ENCODE data around the gene ABI1.

The ABI1 gene

GRCh38 chr10:26725837-26726727, 134.7 kb downstream of the ABI1 start:
- no peak for TF ChIP-seq YY1 (IDR thresholded peaks at IDR 0.05; ENCODE audit: low read depth)
- peak; percentile 63 for TF ChIP-seq RAD21 (IDR thresholded peaks at IDR 0.05; ENCODE audit: low read depth)
- no peak for TF ChIP-seq TEAD4 (IDR thresholded peaks at IDR 0.05)
- 0 out of 2 replicates have a peak, but pooled peaks have one; percentile 25 for TF ChIP-seq NFIC (IDR thresholded peaks at IDR 0.05)
- TF ChIP-seq CEBPB (IDR thresholded peaks at IDR 0.05) = no peak
- TF ChIP-seq, protein P1, sequence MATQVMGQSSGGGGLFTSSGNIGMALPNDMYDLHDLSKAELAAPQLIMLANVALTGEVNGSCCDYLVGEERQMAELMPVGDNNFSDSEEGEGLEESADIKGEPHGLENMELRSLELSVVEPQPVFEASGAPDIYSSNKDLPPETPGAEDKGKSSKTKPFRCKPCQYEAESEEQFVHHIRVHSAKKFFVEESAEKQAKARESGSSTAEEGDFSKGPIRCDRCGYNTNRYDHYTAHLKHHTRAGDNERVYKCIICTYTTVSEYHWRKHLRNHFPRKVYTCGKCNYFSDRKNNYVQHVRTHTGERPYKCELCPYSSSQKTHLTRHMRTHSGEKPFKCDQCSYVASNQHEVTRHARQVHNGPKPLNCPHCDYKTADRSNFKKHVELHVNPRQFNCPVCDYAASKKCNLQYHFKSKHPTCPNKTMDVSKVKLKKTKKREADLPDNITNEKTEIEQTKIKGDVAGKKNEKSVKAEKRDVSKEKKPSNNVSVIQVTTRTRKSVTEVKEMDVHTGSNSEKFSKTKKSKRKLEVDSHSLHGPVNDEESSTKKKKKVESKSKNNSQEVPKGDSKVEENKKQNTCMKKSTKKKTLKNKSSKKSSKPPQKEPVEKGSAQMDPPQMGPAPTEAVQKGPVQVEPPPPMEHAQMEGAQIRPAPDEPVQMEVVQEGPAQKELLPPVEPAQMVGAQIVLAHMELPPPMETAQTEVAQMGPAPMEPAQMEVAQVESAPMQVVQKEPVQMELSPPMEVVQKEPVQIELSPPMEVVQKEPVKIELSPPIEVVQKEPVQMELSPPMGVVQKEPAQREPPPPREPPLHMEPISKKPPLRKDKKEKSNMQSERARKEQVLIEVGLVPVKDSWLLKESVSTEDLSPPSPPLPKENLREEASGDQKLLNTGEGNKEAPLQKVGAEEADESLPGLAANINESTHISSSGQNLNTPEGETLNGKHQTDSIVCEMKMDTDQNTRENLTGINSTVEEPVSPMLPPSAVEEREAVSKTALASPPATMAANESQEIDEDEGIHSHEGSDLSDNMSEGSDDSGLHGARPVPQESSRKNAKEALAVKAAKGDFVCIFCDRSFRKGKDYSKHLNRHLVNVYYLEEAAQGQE (IDR thresholded peaks at IDR 0.05; ENCODE audit: low read depth) = no peak
- no peak for TF ChIP-seq MAX (IDR thresholded peaks at IDR 0.05)

DNA sequence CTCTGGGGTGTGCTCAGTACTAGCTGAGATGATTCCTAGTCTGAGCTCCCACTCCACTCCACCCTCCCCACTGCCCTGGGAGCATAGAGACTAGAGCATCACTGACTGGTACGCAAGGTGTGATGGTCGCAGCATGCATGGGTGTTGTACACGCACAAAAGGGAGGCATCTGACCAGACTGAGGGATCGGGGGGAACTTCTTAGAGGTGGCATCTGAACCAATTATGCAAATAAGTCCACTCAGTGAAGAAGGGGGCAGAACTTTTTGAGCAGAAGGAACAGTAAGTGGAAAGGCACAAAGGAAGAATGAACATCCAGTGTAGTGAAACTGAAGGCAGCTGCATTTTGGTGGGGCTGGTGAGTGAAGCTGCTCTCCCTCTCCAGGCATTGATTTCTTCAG, 137.7 kb downstream of the ABI1 start:
- TF ChIP-seq USF1 (IDR thresholded peaks at IDR 0.05) = no peak
- TF ChIP-seq RAD21 (IDR thresholded peaks at IDR 0.05; ENCODE audit: low read depth) = no peak
- TF ChIP-seq FOXM1 (IDR thresholded peaks at IDR 0.05; ENCODE audit: borderline replicate concordance, low read depth) = no peak

- TF ChIP-seq FOXM1 (IDR thresholded peaks at IDR 0.05; ENCODE audit: borderline replicate concordance, low read depth) (no peak), TCF12 (IDR thresholded peaks at IDR 0.05; ENCODE audit: low read depth) (no peak), ZBTB7A (IDR thresholded peaks at IDR 0.05; ENCODE audit: low read depth) (no peak), TEAD4 (IDR thresholded peaks at IDR 0.05) (no peak), RAD21 (IDR thresholded peaks at IDR 0.05; ENCODE audit: low read depth) (no peak), USF1 (IDR thresholded peaks at IDR 0.05) (no peak), TAF1 (IDR thresholded peaks at IDR 0.05; ENCODE audit: low read depth) (no peak), EP300 (IDR thresholded peaks at IDR 0.05; ENCODE audit: borderline replicate concordance) (no peak), MAX (IDR thresholded peaks at IDR 0.05) (no peak), CEBPB (IDR thresholded peaks at IDR 0.05) (no peak), EGR1 (IDR thresholded peaks at IDR 0.05) (no peak), CREB1 (IDR thresholded peaks at IDR 0.05; ENCODE audit: low read depth) (no peak), YY1 (IDR thresholded peaks at IDR 0.05; ENCODE audit: low read depth) (no peak), NFIC (IDR thresholded peaks at IDR 0.05) (no peak)
- TF ChIP-seq, protein P1 (IDR thresholded peaks at IDR 0.05; ENCODE audit: low read depth) = no peak
Measured at GRCh38 chr10:26721561-26721960, 139.2 kb downstream of the ABI1 start.

GRCh38 chr10:26717476-26717875, 143.3 kb downstream of the ABI1 start:
- TF ChIP-seq EGR1 (IDR thresholded peaks at IDR 0.05) (no peak), TCF12 (IDR thresholded peaks at IDR 0.05; ENCODE audit: low read depth) (no peak), MAX (IDR thresholded peaks at IDR 0.05) (no peak), ZBTB7A (IDR thresholded peaks at IDR 0.05; ENCODE audit: low read depth) (no peak), CEBPB (IDR thresholded peaks at IDR 0.05) (no peak), YY1 (IDR thresholded peaks at IDR 0.05; ENCODE audit: low read depth) (no peak), EP300 (IDR thresholded peaks at IDR 0.05; ENCODE audit: borderline replicate concordance) (no peak), TAF1 (IDR thresholded peaks at IDR 0.05; ENCODE audit: low read depth) (no peak), NFIC (IDR thresholded peaks at IDR 0.05) (no peak), TEAD4 (IDR thresholded peaks at IDR 0.05) (no peak), RAD21 (IDR thresholded peaks at IDR 0.05; ENCODE audit: low read depth) (no peak), USF1 (IDR thresholded peaks at IDR 0.05) (no peak), CREB1 (IDR thresholded peaks at IDR 0.05; ENCODE audit: low read depth) (no peak)
- TF ChIP-seq, protein P1 (IDR thresholded peaks at IDR 0.05; ENCODE audit: low read depth) = no peak
